ENCODE data around the gene ALG9.

DNA sequence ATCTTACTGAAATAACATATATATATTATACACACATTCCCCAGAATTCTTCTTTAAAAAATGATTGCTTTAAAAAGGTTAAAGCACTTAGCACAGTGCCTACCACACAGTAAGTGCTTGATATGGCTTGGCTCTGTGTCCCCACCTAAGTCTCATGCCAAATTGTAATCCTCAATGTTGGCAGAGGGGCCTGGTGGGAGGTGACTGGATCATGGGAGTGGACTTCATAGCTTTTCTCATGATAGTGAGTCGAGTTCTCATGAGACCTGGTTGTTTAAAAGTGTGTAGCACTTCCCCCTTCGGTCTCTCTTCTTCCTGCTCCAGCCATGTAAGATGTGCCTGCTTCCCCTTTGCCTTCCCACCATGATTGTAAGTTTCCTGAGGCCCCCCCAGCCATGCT lies 34.0 kb upstream of the ALG9 start:
- no peak for TF ChIP-seq POLR2A (IDR thresholded peaks at IDR 0.05)
- TF ChIP-seq, protein P1, sequence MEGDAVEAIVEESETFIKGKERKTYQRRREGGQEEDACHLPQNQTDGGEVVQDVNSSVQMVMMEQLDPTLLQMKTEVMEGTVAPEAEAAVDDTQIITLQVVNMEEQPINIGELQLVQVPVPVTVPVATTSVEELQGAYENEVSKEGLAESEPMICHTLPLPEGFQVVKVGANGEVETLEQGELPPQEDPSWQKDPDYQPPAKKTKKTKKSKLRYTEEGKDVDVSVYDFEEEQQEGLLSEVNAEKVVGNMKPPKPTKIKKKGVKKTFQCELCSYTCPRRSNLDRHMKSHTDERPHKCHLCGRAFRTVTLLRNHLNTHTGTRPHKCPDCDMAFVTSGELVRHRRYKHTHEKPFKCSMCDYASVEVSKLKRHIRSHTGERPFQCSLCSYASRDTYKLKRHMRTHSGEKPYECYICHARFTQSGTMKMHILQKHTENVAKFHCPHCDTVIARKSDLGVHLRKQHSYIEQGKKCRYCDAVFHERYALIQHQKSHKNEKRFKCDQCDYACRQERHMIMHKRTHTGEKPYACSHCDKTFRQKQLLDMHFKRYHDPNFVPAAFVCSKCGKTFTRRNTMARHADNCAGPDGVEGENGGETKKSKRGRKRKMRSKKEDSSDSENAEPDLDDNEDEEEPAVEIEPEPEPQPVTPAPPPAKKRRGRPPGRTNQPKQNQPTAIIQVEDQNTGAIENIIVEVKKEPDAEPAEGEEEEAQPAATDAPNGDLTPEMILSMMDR (IDR thresholded peaks at IDR 0.05) = no peak
